Hepatic stellate cell (primary cell): Measurements from ENCODE around the gene VCAM1.
"Not testable (repeated sequence)": the region's sequence is repeated elsewhere in the genome, so short reads cannot be mapped to it uniquely, and the experiment has no call there.

Experiments
- DNase-seq: peaks from one replicate; pipeline ENCODE4 v3.0.0; 2011; ENCODE audit warnings: low spot score

VCAM1 gene

DNA sequence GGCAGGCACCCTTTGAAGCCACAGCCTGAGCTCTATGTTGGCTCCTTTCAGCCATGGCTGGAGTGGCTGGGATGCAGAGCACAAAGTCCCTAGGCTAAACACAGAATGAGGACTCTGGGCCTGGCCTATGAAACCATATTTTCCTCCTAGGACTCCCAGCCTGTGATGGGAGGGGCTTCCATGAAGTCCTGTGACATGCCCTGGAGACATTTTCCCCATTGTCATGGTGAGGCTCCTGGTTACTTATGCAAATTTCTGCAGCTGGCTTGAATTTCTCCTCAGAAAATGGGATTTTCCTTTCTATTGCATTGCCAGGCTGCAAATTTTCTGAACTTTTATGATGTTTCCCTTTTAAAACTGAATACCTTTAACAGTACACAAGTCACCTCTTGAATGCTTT is 61.3 kb downstream of the VCAM1 start:
- DNase-seq, result no peak

DNA sequence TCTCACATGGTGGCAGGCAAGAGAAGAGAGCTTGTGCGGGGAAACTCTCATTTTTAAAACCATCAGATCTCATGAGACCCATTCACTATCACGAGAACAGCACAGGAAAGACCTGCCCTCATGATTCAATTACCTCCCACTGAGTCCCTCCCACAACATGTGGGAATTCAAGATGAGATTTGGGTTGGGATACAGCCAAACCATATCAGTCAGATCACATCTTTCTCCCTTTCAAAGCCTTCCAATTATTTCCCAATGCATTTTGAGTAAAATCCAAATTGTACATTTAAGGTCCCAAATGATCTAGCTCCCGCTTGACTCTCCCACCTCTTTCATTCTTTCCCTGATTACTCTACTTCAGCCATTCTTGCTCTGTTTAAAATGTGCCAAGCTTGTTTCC is 62.2 kb downstream of the VCAM1 start:
- DNase-seq, result not testable (repeated sequence)

DNA sequence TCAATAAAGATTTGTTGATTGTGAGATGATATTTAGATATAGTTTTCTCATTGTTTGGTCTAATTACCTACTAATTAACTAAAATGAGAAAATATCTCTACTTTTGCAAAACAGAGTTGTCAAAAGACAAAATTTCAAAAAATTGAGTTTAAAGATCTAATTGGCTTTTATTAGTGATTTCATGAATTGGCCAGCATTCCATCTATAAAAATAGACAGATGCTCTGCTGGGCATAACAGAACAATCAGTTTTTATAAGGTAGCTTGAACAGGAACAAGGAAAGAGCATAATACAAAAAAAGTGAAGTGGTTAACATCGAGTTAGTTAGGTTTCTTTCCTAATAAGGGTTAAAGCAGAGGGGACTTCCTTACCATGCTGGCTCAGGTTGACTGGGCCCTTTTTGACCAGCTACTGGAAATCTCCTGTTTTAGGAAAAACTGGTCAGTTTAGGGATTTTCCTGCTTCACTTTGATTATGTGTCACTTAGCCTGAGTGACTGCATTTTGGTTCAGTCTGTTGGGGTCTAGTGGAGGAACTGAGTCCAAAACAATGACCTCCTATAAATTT is 63.0 kb downstream of the VCAM1 start:
- DNase-seq, result no peak

DNA sequence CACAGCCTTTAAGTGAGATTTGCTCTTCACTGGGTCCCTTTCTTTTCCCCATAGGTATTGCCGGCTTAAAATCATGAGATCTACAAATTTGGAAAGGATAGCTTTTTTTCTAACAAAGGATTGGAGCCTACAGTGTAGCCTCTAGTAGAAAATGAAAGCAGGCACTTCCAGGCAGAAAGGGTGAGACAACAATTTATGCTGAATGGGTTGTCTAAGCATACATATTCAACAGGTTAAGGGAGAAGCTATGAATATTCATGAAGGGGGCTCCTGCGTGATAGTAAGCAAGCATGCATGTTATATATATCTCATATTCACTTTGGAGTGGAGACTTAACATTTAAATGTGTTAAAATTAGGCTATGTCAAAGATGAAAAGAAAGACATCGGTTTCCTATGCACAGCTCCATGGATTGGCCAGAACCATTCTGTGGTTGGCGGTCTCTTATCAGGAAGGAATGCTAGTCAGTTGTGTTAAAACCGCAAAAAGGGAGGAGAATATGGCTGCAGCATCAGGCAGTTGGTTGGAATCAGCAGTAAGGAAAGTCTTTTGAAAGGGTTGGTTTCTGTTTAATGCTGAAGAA is 66.0 kb downstream of the VCAM1 start:
- DNase-seq, result no peak

DNA sequence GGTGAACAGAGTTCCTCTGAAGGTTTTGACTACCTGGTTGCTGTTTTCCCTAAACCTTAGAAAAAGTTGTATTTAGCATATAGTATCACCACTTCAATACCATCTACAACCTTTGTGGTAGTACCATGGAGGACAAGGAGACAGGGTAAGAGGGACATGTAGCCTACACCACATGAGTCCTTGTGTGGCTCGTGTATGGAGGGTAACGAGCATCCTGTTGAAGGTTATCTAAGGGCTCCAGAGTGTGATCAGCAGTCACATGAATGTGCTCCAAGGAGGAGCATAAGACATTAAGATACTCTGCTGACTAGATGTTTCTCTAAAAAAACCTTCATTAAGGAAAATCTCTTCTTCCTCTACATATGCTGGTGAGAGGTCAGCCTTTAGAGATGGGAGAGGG is 67.3 kb downstream of the VCAM1 start:
- DNase-seq, result no peak
